ENCODE measurements around the gene STAM.

Gene STAM

GRCh38 chr10:17648243-17649035 lies 4.5 kb downstream of the STAM start:
- no peak for DNase-seq

DNA sequence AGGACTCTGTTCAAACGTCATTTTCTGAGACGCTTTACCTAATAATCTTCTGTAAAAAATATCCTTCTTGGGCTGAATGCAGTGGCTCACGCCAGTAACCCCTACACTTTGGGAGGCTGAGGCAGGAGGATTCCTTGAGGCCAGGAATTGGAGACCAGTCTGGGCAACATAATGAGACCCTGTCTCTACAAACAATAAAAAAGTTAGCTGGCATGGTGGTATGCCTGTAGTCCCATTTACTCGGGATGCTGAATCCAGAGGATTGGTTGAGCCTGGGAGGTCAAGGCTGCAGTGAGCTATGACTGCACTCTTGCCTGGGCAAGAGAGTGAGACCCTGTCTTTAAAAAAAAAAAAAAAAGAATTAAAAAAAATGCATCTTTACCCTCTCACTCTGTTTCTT lies 5.1 kb downstream of the STAM start:
- no peak for DNase-seq

- DNase-seq, result no peak
These were observed 5.9 kb downstream of the STAM start for GRCh38 chr10:17649836-17650235.

DNA sequence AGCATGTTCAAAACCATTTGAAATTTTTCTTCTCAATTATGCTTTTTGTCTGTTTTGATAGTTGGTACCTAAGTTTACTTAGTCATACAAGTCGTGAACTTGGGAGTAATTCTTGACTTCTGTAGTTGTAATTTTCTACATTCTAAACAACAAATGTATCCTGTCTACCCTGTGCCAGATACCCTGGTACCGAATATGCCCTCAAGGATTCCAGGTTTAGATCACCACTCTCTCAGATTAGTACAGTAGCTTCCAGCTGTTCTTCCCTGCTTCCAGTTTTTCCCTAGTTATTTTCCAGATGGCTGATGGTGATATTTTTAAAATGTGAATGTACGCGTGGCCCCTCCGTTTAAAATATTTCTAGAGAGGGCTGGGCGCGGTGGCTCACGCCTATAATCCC lies 6.5 kb downstream of the STAM start:
- no peak for DNase-seq

- DNase-seq, result no peak
These were observed 7.9 kb downstream of the STAM start for GRCh38 chr10:17651896-17652295.

- DNase-seq, result no peak
These were observed 8.6 kb downstream of the STAM start for GRCh38 chr10:17652585-17652984.

DNA sequence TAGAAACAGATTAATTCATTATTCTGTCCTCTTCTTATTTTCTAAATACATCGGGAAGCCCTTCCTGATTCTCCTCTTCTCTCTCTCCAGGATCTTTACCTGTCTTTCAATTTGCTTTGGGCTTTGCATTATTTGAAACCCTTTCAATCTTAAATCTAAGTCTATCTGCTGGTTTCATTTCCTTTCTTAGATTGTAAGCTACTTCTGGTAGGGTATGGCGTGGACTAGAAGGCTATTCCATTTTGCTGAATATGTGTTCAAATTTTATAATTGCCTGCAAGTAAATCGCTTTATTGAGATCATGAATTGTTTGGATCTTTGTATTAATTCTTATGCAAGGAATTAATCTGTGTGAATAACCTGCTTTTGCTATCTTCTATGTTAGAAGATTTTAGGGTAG lies 11.1 kb downstream of the STAM start:
- DNase-seq, result no peak

- DNase-seq, result no peak
These were observed 11.7 kb downstream of the STAM start for GRCh38 chr10:17655567-17656146.

GRCh38 chr10:17657103-17657500 lies 13.2 kb downstream of the STAM start:
- DNase-seq, result no peak

DNA sequence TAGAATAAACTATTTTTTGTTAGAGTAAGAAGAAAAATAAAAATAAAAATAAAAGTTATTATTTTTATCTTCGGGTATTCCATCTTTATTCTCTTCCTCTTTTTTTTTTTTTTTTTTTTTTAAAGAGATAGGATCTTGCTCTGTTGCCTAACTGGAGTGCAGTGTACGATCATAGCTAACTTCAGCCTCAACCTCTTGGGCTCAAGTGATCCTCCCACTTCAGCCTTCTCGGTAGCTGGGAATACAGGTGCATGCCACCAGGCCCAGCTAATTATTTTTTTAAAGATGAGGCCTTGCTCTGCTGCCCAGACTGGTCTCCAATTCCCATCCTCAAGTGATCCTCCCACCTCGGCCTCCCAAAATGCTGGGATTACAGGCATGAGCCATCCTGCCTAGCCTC lies 15.4 kb downstream of the STAM start:
- no peak for DNase-seq

DNA sequence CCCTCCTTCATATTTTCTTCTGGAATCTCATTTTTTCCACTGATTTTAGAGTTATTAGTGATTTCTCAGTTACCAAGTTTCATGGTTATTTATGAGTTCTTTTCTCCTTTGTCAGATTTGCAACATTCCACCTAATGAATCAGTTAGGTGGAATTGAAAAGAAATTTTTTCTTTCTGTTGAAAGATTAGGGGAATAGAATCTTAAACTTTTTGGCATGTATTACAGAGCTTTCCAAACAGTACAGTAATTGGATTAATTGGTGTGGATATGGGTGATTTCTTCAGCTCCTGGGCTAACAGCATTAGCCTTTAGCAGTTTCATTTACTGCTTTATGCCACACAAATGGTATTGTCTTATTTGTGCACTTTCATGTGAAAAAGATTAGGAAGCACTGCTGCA lies 17.0 kb downstream of the STAM start:
- no peak for DNase-seq

DNA sequence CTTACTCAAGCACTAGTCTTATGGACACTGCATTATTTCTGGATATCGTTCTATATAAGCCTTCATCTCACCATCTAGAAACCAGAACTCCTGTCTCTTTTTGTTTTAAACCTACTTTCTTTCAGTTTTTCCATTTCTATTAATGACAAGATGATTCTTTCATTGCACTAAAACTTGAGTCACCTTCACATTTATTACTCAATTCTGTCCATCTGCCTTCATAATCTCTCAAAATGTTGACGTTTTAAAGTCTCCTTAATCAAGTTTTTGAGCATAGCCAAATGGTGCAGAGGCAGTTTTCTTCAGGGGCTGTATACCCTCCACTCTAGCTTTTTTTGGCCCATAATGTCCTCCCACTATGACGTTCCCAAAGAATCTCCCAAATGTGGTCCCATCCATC lies 17.6 kb downstream of the STAM start:
- DNase-seq, result no peak

- no peak for DNase-seq
These were observed 18.5 kb downstream of the STAM start for GRCh38 chr10:17662193-17663138.

GRCh38 chr10:17663450-17663849 lies 19.5 kb downstream of the STAM start:
- DNase-seq, result no peak

GRCh38 chr10:17665747-17666146 lies 21.8 kb downstream of the STAM start:
- DNase-seq, result no peak

DNA sequence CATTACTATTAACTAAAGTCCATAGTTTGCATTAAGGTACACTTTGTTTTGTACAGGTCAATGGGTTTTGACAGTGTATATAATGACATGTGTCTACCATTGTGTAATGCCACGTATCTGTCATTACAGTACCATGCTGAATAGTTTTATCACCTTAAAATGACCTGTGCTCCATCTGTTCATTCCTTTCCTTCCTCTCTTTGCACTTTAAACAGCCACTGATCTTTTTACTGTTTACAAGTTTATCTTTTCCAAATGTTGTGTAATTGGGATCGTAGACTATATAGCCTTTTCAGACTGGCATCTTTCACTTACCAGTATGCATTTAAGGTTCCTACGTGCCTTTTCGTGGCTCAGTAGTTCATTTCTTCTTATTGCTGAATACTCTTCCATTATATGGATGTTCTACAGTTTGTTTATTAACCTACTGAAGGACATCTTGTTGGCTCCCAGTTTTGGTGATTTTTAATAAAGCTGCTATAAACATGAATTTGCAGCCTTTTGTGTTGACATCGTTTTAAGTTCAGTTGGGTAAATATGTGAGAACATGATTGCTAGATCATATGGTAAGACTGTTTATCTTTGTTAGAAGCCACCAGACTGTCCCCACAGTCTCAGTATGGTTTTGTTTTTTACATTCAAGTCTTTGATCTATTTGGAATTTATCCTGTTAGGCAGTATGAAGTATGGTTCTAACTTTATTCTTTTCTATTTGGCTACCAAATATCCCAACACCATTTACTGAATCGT lies 24.7 kb downstream of the STAM start:
- DNase-seq, result no peak

GRCh38 chr10:17669185-17669872 lies 25.4 kb downstream of the STAM start:
- no peak for DNase-seq

DNA sequence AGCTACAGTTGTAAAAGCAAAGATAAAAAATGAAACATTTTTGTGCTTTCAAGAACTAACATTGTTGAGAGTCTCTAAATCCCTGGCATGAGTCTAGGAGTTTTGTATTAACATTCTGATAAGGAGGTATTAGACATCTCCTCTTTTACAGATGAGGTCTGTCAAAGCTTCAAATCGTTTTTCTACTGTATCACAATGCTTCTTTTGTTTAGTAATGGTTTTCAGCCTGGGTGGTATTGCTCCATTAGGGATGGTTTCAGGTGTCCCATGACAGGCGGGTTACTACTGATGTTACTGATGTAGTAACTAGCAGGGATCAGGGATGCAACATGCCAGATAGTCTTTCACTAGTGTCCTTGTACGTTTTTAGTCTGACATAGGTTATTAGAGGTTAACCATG lies 27.4 kb downstream of the STAM start:
- DNase-seq, result no peak

- no peak for DNase-seq
These were observed 29.6 kb downstream of the STAM start for GRCh38 chr10:17673471-17674061.

DNA sequence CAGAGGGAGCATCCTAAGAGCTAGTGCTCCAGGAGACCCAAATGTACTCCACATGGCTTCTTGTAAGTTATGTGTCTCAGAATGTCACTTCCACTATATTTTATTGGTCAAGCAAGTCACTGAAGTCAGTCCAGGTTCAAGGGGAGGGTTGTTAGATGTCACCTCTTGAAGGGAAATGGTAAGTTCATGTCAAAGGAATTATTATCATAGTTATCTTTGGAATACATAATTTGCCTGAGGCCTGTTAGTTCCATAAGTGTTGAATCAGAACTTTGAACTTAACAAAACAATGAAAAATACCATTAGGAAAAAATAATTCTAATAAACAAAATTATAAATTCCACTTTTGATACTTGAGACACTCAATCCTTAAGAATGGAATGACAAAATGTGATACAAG lies 30.6 kb downstream of the STAM start:
- no peak for DNase-seq

DNA sequence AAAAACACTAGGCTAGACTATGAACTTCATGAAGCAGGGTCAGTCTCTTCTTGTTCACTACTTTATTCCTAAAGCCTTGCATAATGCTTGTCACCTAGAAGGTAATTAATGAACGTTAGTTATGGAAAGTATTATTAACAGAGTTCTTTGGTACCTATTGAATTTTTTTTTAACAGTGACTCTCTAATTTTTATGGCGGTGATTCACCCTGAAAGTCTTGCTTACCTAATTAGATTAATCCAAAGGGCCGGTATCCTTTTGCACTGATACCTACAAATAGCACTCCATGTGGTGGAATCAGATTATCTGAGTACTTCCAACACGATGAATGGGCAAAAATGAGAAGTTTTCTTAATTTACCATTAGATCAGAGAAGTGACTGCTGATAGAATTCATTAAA lies 31.7 kb downstream of the STAM start:
- DNase-seq, result no peak

DNA sequence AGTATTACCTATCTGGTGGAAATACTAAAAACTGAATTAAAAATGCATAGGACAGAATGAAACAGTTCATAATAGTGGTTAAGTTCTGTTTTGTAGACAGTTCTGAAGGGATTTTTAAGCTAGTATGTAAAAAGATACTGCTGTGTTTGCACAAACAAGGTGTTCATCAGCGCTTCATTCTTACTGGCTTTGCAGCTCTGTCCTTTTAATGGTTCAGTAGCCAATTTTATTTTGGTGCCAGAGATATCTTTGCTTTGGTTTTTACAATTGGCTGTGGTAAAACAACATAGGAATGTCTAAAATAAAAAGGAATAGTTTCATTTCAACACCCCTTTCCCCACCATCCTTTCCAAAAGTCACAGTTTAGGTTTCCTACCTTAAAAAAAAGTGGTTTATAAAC lies 33.0 kb downstream of the STAM start:
- no peak for DNase-seq
